Measurements from ENCODE around the gene RASSF5. TPM values are rescaled to one million over a fixed set of nuclear protein-coding genes. Genes with fewer than 3 reads are reported as not detected.

RASSF5 gene
- total RNA-seq, 1 experiment from 2014 or later = 2.1 TPM

DNA sequence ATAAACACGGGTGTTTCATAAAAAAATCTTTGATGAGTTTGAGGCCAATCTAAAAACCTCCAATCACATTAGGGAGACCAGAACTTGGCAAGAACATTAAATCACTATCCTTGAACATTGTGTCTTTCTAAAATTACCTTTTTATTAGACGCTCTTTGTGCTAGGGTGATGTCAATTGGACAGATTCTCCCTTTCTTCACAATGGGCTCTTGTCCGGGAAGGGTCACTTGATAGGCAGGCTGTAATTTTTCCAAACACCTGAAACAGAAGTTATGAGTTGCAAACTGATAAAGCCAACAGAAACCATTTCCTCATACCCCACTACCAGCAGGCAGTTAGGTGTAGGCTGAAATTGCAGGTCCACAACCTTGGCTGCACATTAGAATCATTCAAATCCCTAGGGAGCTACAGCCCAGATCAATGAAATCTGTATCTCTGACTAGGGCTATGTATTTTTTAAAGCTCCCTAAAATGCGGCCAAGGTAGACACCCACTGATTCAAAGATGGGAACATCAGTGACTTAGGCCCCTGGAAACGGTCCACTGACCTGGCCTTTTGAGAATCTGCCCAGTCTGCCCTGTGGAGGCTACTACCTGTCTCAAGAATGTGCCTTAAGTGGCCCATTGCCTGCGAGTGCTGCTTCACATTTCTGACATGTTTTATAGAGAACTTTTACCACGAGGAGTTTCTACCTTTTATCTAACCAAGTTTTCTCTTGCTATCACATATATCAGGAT, 88.4 kb downstream of the RASSF5 start:
- TF ChIP-seq CBFB (CRISPR knock-in tag; IDR thresholded peaks at IDR 0.05; ENCODE audit: low read depth) (no peak), ATF1 (CRISPR knock-in tag; IDR thresholded peaks at IDR 0.05) (no peak), TEAD4 (CRISPR knock-in tag; IDR thresholded peaks at IDR 0.05) (no peak), ZNF317 (CRISPR knock-in tag; IDR thresholded peaks at IDR 0.05; ENCODE audit: borderline replicate concordance, low read depth) (no peak), MXD4 (CRISPR knock-in tag; IDR thresholded peaks at IDR 0.05; ENCODE audit: borderline replicate concordance) (no peak), NR3C1 (CRISPR knock-in tag; conservative IDR thresholded peaks at IDR 0.05; ENCODE audit: low read depth) (no peak), NFYB (CRISPR knock-in tag; conservative IDR thresholded peaks at IDR 0.05; ENCODE audit: low read depth) (no peak), ESRRA (CRISPR knock-in tag; IDR thresholded peaks at IDR 0.05; ENCODE audit: borderline replicate concordance) (no peak), HMGA2 (CRISPR knock-in tag; IDR thresholded peaks at IDR 0.05) (no peak), CREB1 (CRISPR knock-in tag; IDR thresholded peaks at IDR 0.05) (no peak), FOXP1 (CRISPR knock-in tag; IDR thresholded peaks at IDR 0.05; ENCODE audit: borderline replicate concordance) (no peak), FOXJ3 (CRISPR knock-in tag; IDR thresholded peaks at IDR 0.05; ENCODE audit: borderline replicate concordance) (no peak)
- TF ChIP-seq, protein P1, sequence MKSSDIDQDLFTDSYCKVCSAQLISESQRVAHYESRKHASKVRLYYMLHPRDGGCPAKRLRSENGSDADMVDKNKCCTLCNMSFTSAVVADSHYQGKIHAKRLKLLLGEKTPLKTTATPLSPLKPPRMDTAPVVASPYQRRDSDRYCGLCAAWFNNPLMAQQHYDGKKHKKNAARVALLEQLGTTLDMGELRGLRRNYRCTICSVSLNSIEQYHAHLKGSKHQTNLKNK (CRISPR knock-in tag; IDR thresholded peaks at IDR 0.05) = no peak
- TF ChIP-seq, protein P2, sequence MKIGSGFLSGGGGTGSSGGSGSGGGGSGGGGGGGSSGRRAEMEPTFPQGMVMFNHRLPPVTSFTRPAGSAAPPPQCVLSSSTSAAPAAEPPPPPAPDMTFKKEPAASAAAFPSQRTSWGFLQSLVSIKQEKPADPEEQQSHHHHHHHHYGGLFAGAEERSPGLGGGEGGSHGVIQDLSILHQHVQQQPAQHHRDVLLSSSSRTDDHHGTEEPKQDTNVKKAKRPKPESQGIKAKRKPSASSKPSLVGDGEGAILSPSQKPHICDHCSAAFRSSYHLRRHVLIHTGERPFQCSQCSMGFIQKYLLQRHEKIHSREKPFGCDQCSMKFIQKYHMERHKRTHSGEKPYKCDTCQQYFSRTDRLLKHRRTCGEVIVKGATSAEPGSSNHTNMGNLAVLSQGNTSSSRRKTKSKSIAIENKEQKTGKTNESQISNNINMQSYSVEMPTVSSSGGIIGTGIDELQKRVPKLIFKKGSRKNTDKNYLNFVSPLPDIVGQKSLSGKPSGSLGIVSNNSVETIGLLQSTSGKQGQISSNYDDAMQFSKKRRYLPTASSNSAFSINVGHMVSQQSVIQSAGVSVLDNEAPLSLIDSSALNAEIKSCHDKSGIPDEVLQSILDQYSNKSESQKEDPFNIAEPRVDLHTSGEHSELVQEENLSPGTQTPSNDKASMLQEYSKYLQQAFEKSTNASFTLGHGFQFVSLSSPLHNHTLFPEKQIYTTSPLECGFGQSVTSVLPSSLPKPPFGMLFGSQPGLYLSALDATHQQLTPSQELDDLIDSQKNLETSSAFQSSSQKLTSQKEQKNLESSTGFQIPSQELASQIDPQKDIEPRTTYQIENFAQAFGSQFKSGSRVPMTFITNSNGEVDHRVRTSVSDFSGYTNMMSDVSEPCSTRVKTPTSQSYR (CRISPR knock-in tag; IDR thresholded peaks at IDR 0.05) = no peak
- TF ChIP-seq, protein P3, sequence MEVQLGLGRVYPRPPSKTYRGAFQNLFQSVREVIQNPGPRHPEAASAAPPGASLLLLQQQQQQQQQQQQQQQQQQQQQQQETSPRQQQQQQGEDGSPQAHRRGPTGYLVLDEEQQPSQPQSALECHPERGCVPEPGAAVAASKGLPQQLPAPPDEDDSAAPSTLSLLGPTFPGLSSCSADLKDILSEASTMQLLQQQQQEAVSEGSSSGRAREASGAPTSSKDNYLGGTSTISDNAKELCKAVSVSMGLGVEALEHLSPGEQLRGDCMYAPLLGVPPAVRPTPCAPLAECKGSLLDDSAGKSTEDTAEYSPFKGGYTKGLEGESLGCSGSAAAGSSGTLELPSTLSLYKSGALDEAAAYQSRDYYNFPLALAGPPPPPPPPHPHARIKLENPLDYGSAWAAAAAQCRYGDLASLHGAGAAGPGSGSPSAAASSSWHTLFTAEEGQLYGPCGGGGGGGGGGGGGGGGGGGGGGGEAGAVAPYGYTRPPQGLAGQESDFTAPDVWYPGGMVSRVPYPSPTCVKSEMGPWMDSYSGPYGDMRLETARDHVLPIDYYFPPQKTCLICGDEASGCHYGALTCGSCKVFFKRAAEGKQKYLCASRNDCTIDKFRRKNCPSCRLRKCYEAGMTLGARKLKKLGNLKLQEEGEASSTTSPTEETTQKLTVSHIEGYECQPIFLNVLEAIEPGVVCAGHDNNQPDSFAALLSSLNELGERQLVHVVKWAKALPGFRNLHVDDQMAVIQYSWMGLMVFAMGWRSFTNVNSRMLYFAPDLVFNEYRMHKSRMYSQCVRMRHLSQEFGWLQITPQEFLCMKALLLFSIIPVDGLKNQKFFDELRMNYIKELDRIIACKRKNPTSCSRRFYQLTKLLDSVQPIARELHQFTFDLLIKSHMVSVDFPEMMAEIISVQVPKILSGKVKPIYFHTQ (CRISPR knock-in tag; IDR thresholded peaks at IDR 0.05) = no peak
- TF ChIP-seq, protein P4, sequence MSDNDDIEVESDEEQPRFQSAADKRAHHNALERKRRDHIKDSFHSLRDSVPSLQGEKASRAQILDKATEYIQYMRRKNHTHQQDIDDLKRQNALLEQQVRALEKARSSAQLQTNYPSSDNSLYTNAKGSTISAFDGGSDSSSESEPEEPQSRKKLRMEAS (CRISPR knock-in tag; IDR thresholded peaks at IDR 0.05) = no peak
- TF ChIP-seq, protein P5, sequence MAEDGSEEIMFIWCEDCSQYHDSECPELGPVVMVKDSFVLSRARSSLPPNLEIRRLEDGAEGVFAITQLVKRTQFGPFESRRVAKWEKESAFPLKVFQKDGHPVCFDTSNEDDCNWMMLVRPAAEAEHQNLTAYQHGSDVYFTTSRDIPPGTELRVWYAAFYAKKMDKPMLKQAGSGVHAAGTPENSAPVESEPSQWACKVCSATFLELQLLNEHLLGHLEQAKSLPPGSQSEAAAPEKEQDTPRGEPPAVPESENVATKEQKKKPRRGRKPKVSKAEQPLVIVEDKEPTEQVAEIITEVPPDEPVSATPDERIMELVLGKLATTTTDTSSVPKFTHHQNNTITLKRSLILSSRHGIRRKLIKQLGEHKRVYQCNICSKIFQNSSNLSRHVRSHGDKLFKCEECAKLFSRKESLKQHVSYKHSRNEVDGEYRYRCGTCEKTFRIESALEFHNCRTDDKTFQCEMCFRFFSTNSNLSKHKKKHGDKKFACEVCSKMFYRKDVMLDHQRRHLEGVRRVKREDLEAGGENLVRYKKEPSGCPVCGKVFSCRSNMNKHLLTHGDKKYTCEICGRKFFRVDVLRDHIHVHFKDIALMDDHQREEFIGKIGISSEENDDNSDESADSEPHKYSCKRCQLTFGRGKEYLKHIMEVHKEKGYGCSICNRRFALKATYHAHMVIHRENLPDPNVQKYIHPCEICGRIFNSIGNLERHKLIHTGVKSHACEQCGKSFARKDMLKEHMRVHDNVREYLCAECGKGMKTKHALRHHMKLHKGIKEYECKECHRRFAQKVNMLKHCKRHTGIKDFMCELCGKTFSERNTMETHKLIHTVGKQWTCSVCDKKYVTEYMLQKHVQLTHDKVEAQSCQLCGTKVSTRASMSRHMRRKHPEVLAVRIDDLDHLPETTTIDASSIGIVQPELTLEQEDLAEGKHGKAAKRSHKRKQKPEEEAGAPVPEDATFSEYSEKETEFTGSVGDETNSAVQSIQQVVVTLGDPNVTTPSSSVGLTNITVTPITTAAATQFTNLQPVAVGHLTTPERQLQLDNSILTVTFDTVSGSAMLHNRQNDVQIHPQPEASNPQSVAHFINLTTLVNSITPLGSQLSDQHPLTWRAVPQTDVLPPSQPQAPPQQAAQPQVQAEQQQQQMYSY (CRISPR knock-in tag; IDR thresholded peaks at IDR 0.05) = no peak
- TF ChIP-seq, protein P6, sequence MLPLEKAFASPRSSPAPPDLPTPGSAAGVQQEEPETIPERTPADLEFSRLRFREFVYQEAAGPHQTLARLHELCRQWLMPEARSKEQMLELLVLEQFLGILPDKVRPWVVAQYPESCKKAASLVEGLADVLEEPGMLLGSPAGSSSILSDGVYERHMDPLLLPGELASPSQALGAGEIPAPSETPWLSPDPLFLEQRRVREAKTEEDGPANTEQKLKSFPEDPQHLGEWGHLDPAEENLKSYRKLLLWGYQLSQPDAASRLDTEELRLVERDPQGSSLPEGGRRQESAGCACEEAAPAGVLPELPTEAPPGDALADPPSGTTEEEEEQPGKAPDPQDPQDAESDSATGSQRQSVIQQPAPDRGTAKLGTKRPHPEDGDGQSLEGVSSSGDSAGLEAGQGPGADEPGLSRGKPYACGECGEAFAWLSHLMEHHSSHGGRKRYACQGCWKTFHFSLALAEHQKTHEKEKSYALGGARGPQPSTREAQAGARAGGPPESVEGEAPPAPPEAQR (CRISPR knock-in tag; IDR thresholded peaks at IDR 0.05) = no peak
- TF ChIP-seq, protein P7, sequence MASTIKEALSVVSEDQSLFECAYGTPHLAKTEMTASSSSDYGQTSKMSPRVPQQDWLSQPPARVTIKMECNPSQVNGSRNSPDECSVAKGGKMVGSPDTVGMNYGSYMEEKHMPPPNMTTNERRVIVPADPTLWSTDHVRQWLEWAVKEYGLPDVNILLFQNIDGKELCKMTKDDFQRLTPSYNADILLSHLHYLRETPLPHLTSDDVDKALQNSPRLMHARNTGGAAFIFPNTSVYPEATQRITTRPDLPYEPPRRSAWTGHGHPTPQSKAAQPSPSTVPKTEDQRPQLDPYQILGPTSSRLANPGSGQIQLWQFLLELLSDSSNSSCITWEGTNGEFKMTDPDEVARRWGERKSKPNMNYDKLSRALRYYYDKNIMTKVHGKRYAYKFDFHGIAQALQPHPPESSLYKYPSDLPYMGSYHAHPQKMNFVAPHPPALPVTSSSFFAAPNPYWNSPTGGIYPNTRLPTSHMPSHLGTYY (CRISPR knock-in tag; IDR thresholded peaks at IDR 0.05) = no peak
- TF ChIP-seq, protein P8, sequence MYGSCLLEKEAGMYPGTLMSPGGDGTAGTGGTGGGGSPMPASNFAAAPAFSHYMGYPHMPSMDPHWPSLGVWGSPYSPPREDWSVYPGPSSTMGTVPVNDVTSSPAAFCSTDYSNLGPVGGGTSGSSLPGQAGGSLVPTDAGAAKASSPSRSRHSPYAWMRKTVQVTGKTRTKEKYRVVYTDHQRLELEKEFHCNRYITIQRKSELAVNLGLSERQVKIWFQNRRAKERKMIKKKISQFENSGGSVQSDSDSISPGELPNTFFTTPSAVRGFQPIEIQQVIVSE (CRISPR knock-in tag; IDR thresholded peaks at IDR 0.05; ENCODE audit: borderline replicate concordance) = no peak
- no peak overlapping the region for H3K27ac Mint-ChIP-seq
- H3K36me3 Mint-ChIP-seq = peaks cover 51% of the 10 kb centered on the region
- H3K27me3 Mint-ChIP-seq (ENCODE audit: low read depth) = no peaks in the 10 kb centered on the region
- ChIA-PET CTCF (no interaction called here), POLR2A (no interaction called here)
- no peaks in the 10 kb centered on the region for H3K4me1 Mint-ChIP-seq
- no peak overlapping the region for H3K4me3 Mint-ChIP-seq
- H3K9me3 Mint-ChIP-seq = no peaks in the 10 kb centered on the region
- DNase-seq (ENCODE audit: low spot score) (no peak), ATAC-seq (no peak)

Measured in WTC11 (cell line).